ENCODE measurements around the gene EXOC7.

The EXOC7 gene

DNA sequence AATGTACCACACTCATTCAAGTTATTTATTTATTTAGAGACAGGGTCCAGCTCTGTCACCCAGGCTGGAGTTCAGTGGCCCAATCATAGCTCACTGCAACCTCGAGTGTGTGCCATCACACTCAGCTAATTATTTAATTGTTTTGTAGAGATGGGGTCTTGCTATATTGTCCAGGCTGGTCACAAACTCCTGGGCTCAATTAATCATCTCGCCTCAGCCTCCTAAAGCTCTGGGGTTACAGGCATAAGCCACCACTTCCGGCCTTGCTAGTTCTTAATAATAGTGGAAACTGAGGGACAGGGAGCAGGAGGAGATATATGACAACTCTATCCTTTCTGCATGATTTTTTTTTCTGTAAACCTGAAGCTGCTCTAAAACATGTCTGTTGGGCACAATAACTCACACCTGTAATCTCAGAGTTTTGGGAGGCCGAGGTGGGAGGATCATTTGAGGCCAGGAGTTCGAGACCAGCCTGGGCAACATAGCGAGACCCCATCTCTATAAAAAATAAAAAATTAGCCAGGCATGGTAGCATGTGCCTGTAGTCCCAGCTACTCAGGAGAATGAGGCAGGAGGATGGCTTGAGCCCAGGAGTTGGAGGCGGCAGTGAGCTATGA is 11.7 kb upstream of the EXOC7 start:
- TF ChIP-seq, protein P1, sequence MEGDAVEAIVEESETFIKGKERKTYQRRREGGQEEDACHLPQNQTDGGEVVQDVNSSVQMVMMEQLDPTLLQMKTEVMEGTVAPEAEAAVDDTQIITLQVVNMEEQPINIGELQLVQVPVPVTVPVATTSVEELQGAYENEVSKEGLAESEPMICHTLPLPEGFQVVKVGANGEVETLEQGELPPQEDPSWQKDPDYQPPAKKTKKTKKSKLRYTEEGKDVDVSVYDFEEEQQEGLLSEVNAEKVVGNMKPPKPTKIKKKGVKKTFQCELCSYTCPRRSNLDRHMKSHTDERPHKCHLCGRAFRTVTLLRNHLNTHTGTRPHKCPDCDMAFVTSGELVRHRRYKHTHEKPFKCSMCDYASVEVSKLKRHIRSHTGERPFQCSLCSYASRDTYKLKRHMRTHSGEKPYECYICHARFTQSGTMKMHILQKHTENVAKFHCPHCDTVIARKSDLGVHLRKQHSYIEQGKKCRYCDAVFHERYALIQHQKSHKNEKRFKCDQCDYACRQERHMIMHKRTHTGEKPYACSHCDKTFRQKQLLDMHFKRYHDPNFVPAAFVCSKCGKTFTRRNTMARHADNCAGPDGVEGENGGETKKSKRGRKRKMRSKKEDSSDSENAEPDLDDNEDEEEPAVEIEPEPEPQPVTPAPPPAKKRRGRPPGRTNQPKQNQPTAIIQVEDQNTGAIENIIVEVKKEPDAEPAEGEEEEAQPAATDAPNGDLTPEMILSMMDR (conservative IDR thresholded peaks at IDR 0.05; ENCODE audit: low read depth, low read length) = no peak
- no peak for DNase-seq (ENCODE audit: low read depth)
- no peak overlapping the region for H3K4me3 ChIP-seq (ENCODE audit: low read length)

DNA sequence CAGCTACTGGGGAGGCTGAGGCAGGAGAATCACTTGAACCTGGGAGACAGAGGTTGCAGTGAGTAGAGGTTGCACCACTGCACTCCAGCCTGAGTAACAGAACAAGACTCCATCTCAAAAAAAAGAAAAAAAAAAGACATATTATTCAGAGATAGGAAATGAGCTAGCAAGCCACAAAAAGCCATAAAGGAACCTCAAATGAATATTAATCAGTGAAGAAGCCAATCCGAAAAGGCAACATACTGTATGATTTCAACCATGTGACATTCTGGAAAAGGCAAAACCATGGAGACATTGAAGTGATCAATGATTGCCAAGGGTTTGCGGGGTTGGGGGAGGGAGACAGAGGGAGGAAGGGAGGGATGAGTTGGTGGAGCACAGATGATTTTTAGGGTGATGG is 8.4 kb upstream of the EXOC7 start:
- H3K4me3 ChIP-seq (ENCODE audit: low read length) = no peak overlapping the region
- TF ChIP-seq, protein P1 (conservative IDR thresholded peaks at IDR 0.05; ENCODE audit: low read depth, low read length) = no peak
- DNase-seq (ENCODE audit: low read depth) = no peak

- no peak for DNase-seq (ENCODE audit: low read depth)
- H3K4me3 ChIP-seq (ENCODE audit: low read length) = no peak overlapping the region
- TF ChIP-seq, protein P1 (conservative IDR thresholded peaks at IDR 0.05; ENCODE audit: low read depth, low read length) = peak; percentile 30
These were observed 3.9 kb upstream of the EXOC7 start for GRCh38 chr17:76107509-76107908.

DNA sequence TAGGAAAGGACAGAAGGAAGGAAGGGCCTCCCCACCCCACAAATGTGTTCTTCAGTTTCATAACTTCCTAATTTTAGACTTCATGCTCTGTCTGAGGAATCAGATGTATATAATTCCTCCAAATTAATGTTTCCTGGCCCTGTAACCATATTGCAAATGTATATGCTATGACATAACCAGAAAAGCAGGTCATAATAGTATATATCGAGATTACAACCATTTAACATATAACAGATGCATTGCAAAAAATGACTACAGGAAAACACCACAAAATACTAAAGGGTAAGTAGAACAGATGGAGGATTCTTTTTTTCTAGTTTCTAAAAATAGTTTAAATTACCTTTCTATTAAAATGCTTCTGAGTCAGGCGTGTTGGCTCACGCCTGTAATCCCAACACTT is 3.1 kb upstream of the EXOC7 start:
- H3K4me3 ChIP-seq (ENCODE audit: low read length) = no peak overlapping the region
- TF ChIP-seq, protein P1 (conservative IDR thresholded peaks at IDR 0.05; ENCODE audit: low read depth, low read length) = no peak
- DNase-seq (ENCODE audit: low read depth) = no peak

GRCh38 chr17:76104896-76105231 is 1.3 kb upstream of the EXOC7 start:
- DNase-seq (ENCODE audit: low read depth) = no peak
- no peak overlapping the region for H3K4me3 ChIP-seq (ENCODE audit: low read length)
- TF ChIP-seq, protein P1 (conservative IDR thresholded peaks at IDR 0.05; ENCODE audit: low read depth, low read length) = no peak

DNA sequence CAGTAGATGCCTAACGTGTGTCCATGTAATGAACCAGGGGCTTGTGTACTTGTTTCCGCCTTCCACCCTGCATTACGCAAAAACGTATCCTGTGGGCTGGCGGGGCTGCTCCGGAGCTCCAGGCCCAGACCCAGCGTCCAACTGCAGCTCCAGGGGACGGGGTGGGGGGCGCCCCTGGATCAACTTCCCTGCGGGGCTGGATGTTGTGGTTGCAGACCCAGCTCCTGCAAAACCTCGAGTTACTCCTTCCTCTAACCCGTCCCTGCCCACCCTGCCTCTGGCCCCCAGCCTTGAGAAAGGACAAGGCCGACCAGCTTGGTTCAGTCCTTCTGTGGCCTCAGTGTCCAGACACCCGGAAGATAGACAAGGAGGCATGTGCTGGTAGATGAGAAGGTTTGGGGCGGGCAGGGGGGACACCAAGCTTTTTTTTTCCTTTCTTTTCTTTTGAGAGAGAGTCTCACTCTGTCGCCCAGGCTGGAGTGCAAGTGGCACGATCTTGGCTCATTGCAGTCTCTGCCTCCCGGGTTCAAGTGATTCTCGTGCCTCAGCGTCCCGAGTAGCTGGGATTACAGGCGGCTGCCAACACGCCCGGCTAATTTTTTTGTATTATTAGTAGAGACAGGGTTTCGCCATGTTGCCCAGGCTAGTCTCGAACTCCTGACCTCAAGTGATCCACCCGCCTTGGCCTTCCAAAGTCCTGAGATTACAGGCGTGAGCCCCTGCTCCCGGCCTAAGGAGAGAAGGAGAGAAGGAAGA is 731 bp upstream of the EXOC7 start:
- TF ChIP-seq, protein P1 (conservative IDR thresholded peaks at IDR 0.05; ENCODE audit: low read depth, low read length) = no peak

DNA sequence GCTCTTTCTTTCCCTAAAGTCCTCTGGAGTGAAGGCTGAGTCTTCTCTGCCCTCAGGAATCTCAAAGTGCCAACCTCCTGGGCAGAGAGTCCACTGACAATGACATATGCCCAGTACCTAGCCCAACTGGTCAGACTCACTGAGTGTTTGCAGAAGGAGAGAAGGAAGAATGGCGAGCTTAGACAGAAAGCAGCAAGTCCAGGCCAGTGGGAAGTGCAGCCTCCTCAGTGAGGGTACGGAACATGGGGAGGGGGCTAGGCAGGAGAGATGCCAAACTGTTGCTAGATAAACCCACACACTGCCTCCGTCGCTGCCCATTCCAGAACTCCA is 678 bp downstream of the EXOC7 start:
- H3K4me3 ChIP-seq (ENCODE audit: low read length) = peak overlapping the region; percentile 90
- DNase-seq (ENCODE audit: low read depth) = no peak
- TF ChIP-seq, protein P1 (conservative IDR thresholded peaks at IDR 0.05; ENCODE audit: low read depth, low read length) = no peak

More for the DNA sequence above, 731 bp upstream of the EXOC7 start:
- DNase-seq (ENCODE audit: low read depth) = no peak
- peak overlapping the region; percentile 90 for H3K4me3 ChIP-seq (ENCODE audit: low read length)
